Neuronal stem cell (in vitro differentiated cells): ENCODE measurements around the gene NPC1L1.

ENCODE experiments used
- DNase-seq: peaks from one replicate; pipeline ENCODE4 v3.0.0-alpha.2; 2013; ENCODE audit warnings: low spot score
- H2AFZ ChIP-seq: one replicate; pipeline ENCODE4 v1.6.1; 2013; ENCODE audit warnings: mild to moderate bottlenecking, low read length, inconsistent platforms
- H2AK5ac ChIP-seq: 2 replicates; pipeline ENCODE4 v1.6.1; 2013; ENCODE audit warnings: low read depth, mild to moderate bottlenecking, inconsistent platforms, low read length, moderate library complexity, mixed read lengths
- H2BK120ac ChIP-seq: 2 replicates; pipeline ENCODE4 v1.6.1; 2013; ENCODE audit warnings: low read depth, mild to moderate bottlenecking, inconsistent platforms, low read length, moderate library complexity, mixed read lengths
- H2BK12ac ChIP-seq: one replicate; pipeline ENCODE4 v1.6.1; 2013; ENCODE audit warnings: low read length, inconsistent platforms
- H2BK15ac ChIP-seq: 2 replicates; pipeline ENCODE4 v1.6.1; 2013; ENCODE audit warnings: mild to moderate bottlenecking, low read length, inconsistent platforms, mixed read lengths
- H2BK5ac ChIP-seq: one replicate; pipeline ENCODE4 v1.6.1; 2013; ENCODE audit warnings: inconsistent platforms, mild to moderate bottlenecking, low read length, moderate library complexity
- H3K14ac ChIP-seq: one replicate; pipeline ENCODE4 v1.6.1; 2013; ENCODE audit warnings: low read length, inconsistent platforms
- H3K18ac ChIP-seq: 2 replicates; pipeline ENCODE4 v1.6.1; 2013; ENCODE audit warnings: low read length, inconsistent platforms
- H3K23ac ChIP-seq: 2 replicates; pipeline ENCODE4 v1.6.1; 2013; ENCODE audit warnings: low read depth, mild to moderate bottlenecking, mixed read lengths, low read length, inconsistent platforms; ENCODE audit not compliant: poor library complexity
- H3K27ac ChIP-seq: replicated peaks from 3 replicates; pipeline ENCODE4 v1.5.1; 2013; ENCODE audit warnings: low read length, inconsistent platforms
- H3K27me3 ChIP-seq, 3 experiments: 2 replicates each; pipeline ENCODE4 v1.6.1; 2013; ENCODE audit warnings: low read length in 3 of 3, mild to moderate bottlenecking in 2 of 3, inconsistent platforms in 1 of 3, low read depth in 1 of 3, mixed read lengths in 1 of 3, moderate library complexity in 1 of 3; ENCODE audit not compliant: control insufficient read depth in 3 of 3, insufficient read depth in 3 of 3
- H3K36me3 ChIP-seq, 2 donors: replicated peaks in 1 of 2; 2 replicates each; pipeline ENCODE4 v1.6.1; 2013; ENCODE audit warnings: low read length in 2 of 2; ENCODE audit not compliant: control insufficient read depth in 2 of 2, insufficient read depth in 2 of 2
- H3K4ac ChIP-seq: 2 replicates; pipeline ENCODE4 v1.6.1; 2013; ENCODE audit warnings: inconsistent platforms, mild to moderate bottlenecking, low read length, moderate library complexity
- H3K4me1 ChIP-seq, 2 donors: 1 replicate in 1 of 2; 2 replicates in 1 of 2; pipeline ENCODE4 v1.6.1; 2013; ENCODE audit warnings: low read length in 2 of 2, low read depth in 1 of 2; ENCODE audit not compliant: control insufficient read depth in 2 of 2, insufficient read depth in 1 of 2
- H3K4me2 ChIP-seq: one replicate; pipeline ENCODE4 v1.6.1; 2013; ENCODE audit warnings: mild to moderate bottlenecking, low read length, inconsistent platforms; ENCODE audit not compliant: insufficient read depth, poor library complexity, severe bottlenecking
- H3K4me3 ChIP-seq, 2 donors: 2 replicates each; pipeline ENCODE4 v1.5.1; 2013; ENCODE audit warnings: low read length in 2 of 2, mild to moderate bottlenecking in 2 of 2, inconsistent platforms in 1 of 2, moderate library complexity in 1 of 2
- H3K79me1 ChIP-seq: one replicate; pipeline ENCODE4 v1.6.1; 2013; ENCODE audit warnings: low read depth, mild to moderate bottlenecking, inconsistent platforms, low read length, moderate library complexity
- H3K9ac ChIP-seq: one replicate; pipeline ENCODE4 v1.6.1; 2013; ENCODE audit warnings: mild to moderate bottlenecking, low read depth, low read length, inconsistent platforms; ENCODE audit not compliant: poor library complexity
- H3K9me3 ChIP-seq, 2 donors: replicated peaks in 1 of 2; 2 replicates each; pipeline versions ENCODE3 to v1.6.1; 2013; ENCODE audit warnings: low read length in 2 of 2, mild to moderate bottlenecking in 2 of 2, inconsistent platforms in 1 of 2, low read depth in 1 of 2, mixed read lengths in 1 of 2, moderate library complexity in 1 of 2; ENCODE audit not compliant: control insufficient read depth in 2 of 2, insufficient read depth in 1 of 2
- H4K8ac ChIP-seq: one replicate; pipeline ENCODE4 v1.6.1; 2013; ENCODE audit warnings: low read depth, mild to moderate bottlenecking, inconsistent platforms, low read length, moderate library complexity
- H4K91ac ChIP-seq: one replicate; pipeline ENCODE4 v1.6.1; 2013; ENCODE audit warnings: low read length, low read depth, mild to moderate bottlenecking, inconsistent platforms; ENCODE audit not compliant: poor library complexity
- WGBS, 2 donors: extraction: QIAGEN DNeasy Blood & Tissue Kit; methylation state at CpG; one replicate each; pipeline ENCODE4 v1.1.7; 2013; ENCODE audit warnings: missing lambda C conversion rate in 2 of 2, mixed read lengths in 1 of 2; ENCODE audit not compliant: insufficient read length in 2 of 2, insufficient replicate concordance in 1 of 2; ENCODE audit errors: extremely low coverage in 2 of 2; 5-methylcytosine and 5-hydroxymethylcytosine counted together

Gene NPC1L1

DNA sequence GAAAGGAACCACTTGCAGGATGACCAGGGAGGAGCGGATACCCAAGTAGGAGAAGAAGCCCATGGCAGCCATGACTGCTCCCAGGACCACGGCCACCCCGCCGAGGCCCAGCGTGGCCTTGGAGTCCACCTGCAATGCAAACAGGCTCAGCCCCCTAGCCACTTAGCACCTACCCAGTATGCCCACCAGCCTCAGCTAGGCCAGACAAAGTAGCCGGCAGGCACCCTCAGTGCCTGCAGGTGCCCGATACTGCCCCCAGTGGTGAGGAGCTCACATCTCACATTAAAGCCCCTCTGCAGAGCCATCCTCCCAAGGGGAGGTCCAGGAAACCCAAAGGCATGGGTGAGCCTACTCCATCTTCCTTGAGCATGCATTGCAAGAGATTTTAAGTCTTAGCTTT, 6.6 kb downstream of the NPC1L1 start:
- peak; percentile 24 for DNase-seq
- Histone ChIP-seq H4K8ac (no peak overlapping the region), H3K23ac (no peak overlapping the region), H2AFZ (no peak overlapping the region), H3K27me3 (peaks cover 0 to 2% (median 0%) of the 10 kb centered on the region in 3 experiments), H2BK15ac (no peak overlapping the region), H2BK120ac (no peak overlapping the region), H3K14ac (peak overlapping the region; percentile 57), H3K9ac (no peak overlapping the region), H3K4me3 (no peak overlapping the region), H3K9me3 (no peaks in the 10 kb centered on the region), H4K91ac (no peak overlapping the region), H2BK12ac (peak overlapping the region; percentile 25), H3K4me1 (peaks cover 0 to 2% of the 10 kb centered on the region in 2 donors), H2AK5ac (peak overlapping the region; percentile 53), H3K27ac (no peak overlapping the region), H3K79me1 (no peaks in the 10 kb centered on the region), H3K4ac (no peak overlapping the region), H3K36me3 (no peaks in the 10 kb centered on the region), H2BK5ac (no peak overlapping the region), H3K18ac (peak overlapping the region; percentile 41), H3K4me2 (no peak overlapping the region)
- WGBS, 2 donors: no CpG with 5 or more reads among the region's 7 CpGs

- Histone ChIP-seq H2AK5ac (peak overlapping the region; percentile 53), H3K14ac (no peak overlapping the region), H3K4ac (no peak overlapping the region), H2AFZ (no peak overlapping the region), H3K4me2 (no peak overlapping the region), H2BK12ac (peak overlapping the region; percentile 25), H2BK120ac (no peak overlapping the region), H3K18ac (peak overlapping the region; percentile 41), H3K9ac (no peak overlapping the region), H3K27ac (no peak overlapping the region), H3K79me1 (no peaks in the 10 kb centered on the region), H3K4me1 (peaks cover 0 to 2% of the 10 kb centered on the region in 2 donors), H3K27me3 (no peaks in the 10 kb centered on the region), H3K4me3 (no peak overlapping the region), H3K36me3 (no peaks in the 10 kb centered on the region), H3K9me3 (no peaks in the 10 kb centered on the region), H3K23ac (no peak overlapping the region), H2BK5ac (no peak overlapping the region), H4K8ac (no peak overlapping the region), H2BK15ac (no peak overlapping the region), H4K91ac (no peak overlapping the region)
- no peak for DNase-seq
- no CpG with 5 or more reads among the region's 5 CpGs for WGBS, 2 donors
Observed at GRCh38 chr7:44534087-44534486, 7.0 kb downstream of the NPC1L1 start.

GRCh38 chr7:44533301-44534055, 7.7 kb downstream of the NPC1L1 start:
- Histone ChIP-seq H4K8ac (no peak overlapping the region), H3K4ac (no peak overlapping the region), H3K36me3 (no peaks in the 10 kb centered on the region), H2BK5ac (peak overlapping the region; percentile 75), H3K23ac (no peak overlapping the region), H3K4me1 (peaks cover 0 to 2% of the 10 kb centered on the region in 2 donors), H3K9me3 (no peaks in the 10 kb centered on the region), H2BK120ac (no peak overlapping the region), H3K27ac (no peak overlapping the region), H2BK12ac (peak overlapping the region; percentile 75), H3K4me3 (no peak overlapping the region), H3K14ac (peak overlapping the region; percentile 84), H4K91ac (no peak overlapping the region), H3K18ac (no peak overlapping the region), H3K9ac (peak overlapping the region; percentile 60), H3K4me2 (no peak overlapping the region), H3K79me1 (no peaks in the 10 kb centered on the region), H2AFZ (no peak overlapping the region), H3K27me3 (no peaks in the 10 kb centered on the region), H2AK5ac (peak overlapping the region; percentile 65), H2BK15ac (no peak overlapping the region)
- DNase-seq: no peak
- WGBS, 2 donors: no CpG with 5 or more reads among the region's 8 CpGs

- peaks cover 0 to 2% of the 10 kb centered on the region in 2 donors for H3K9me3 ChIP-seq
- H2BK15ac ChIP-seq: no peak overlapping the region
- no peak for DNase-seq
- H3K4ac ChIP-seq: no peak overlapping the region
- no peak overlapping the region for H2BK12ac ChIP-seq
- no peaks in the 10 kb centered on the region for H3K79me1 ChIP-seq
- H3K9ac ChIP-seq: no peak overlapping the region
- no peaks in the 10 kb centered on the region for H3K36me3 ChIP-seq
- peak overlapping the region; percentile 61 for H2BK120ac ChIP-seq
- peak overlapping the region; percentile 38 for H3K14ac ChIP-seq
- no peak overlapping the region for H3K4me3 ChIP-seq
- H3K27me3 ChIP-seq: no peaks in the 10 kb centered on the region
- no CpG with 5 or more reads among the region's 17 CpGs for whole genome bisulfite sequencing, 2 donors
- no peak overlapping the region for H3K18ac ChIP-seq
- H3K4me1 ChIP-seq: peaks cover 0 to 2% of the 10 kb centered on the region in 2 donors
- H4K91ac ChIP-seq: no peak overlapping the region
- no peak overlapping the region for H3K27ac ChIP-seq
- H2BK5ac ChIP-seq: no peak overlapping the region
- H4K8ac ChIP-seq: peak overlapping the region; percentile 23
- H2AK5ac ChIP-seq: peak overlapping the region; percentile 84
- peak overlapping the region; percentile 80 for H3K23ac ChIP-seq
- no peak overlapping the region for H2AFZ ChIP-seq
- no peak overlapping the region for H3K4me2 ChIP-seq
Observed at GRCh38 chr7:44531421-44532380, 9.4 kb downstream of the NPC1L1 start.
